Keratinocyte (primary cell): Measurements from ENCODE around the gene NPY4R.
"Not testable (repeated sequence)": the region's sequence is repeated elsewhere in the genome, so short reads cannot be mapped to it uniquely, and the experiment has no call there.

Experiments used
- CTCF ChIP-seq, 3 experiments: IDR thresholded peaks in 1 of 3; conservative IDR thresholded peaks in 1 of 3; optimal IDR thresholded peaks in 1 of 3; 2 replicates in 2 of 3; 3 replicates in 1 of 3; pipeline versions ENCODE3 to v1.5.1; 2011; ENCODE audit warnings: low read length in 3 of 3, mild to moderate bottlenecking in 3 of 3, moderate library complexity in 2 of 3, control low read depth in 1 of 3, inconsistent platforms in 1 of 3; ENCODE audit not compliant: insufficient read depth in 2 of 3; ENCODE audit errors: extremely low read depth in 1 of 3
- EZH2 ChIP-seq: IDR thresholded peaks from one replicate; pipeline ENCODE4 v1.6.1; 2012; ENCODE audit warnings: inconsistent platforms, mild to moderate bottlenecking, low read length, moderate library complexity

GRCh38 chr10:46423550-46423949 lies 42.2 kb downstream of the NPY4R start:
- not testable (repeated sequence) for TF ChIP-seq CTCF (optimal IDR thresholded peaks at IDR 0.05 in 1 of 3, IDR thresholded peaks at IDR 0.05 in 1 of 3, conservative IDR thresholded peaks at IDR 0.05 in 1 of 3; ENCODE audit: extremely low read depth in 1 of 3, insufficient read depth in 2 of 3, low read length in 3 of 3); EZH2
